H1 (cell line): ENCODE data around the gene CCL15. TPM values are rescaled to one million over a fixed set of nuclear protein-coding genes. Genes with fewer than 3 reads are reported as not detected.

Source experiments
- CTCF ChIA-PET: fragments of 300-600 bp; sonication (Branson Sonifier 250); formaldehyde crosslinking; loops from one replicate; lab custom pipeline; 2021; ENCODE audit not compliant: partially characterized antibody; lab: Charles Lee
- POLR2A ChIA-PET: fragments of 300-600 bp; sonication (Branson Sonifier 250); formaldehyde crosslinking; loops from one replicate; lab custom pipeline; 2021; ENCODE audit warnings: inconsistent platforms; ENCODE audit not compliant: partially characterized antibody; lab: Charles Lee
- DNase-seq, 2 experiments: peaks; one replicate each; pipeline versions ENCODE4 v3.0.0 to v3.0.0-alpha.2; 2010 to 2022; ENCODE audit warnings: low spot score in 2 of 2, low read depth in 1 of 2, mixed read lengths in 1 of 2
- FAIRE-seq: peaks from 2 replicates; lab custom pipeline; 2011; peaks lifted over from hg19 to GRCh38; lab: Jason Lieb, UNC
- H2AFZ ChIP-seq: 2 replicates; pipeline ENCODE4 v1.8.1; 2012; ENCODE audit warnings: low read length, inconsistent platforms
- H2AK5ac ChIP-seq: 2 replicates; pipeline ENCODE4 v1.6.1; 2013; ENCODE audit warnings: low read depth, low read length
- H2BK120ac ChIP-seq: replicated peaks from 2 replicates; pipeline ENCODE3; 2013; ENCODE audit warnings: low read depth, low read length, inconsistent platforms
- H2BK12ac ChIP-seq: 2 replicates; pipeline ENCODE4 v1.6.1; 2013; ENCODE audit warnings: low read depth, low read length
- H2BK15ac ChIP-seq: 2 replicates; pipeline ENCODE4 v1.6.1; 2013; ENCODE audit warnings: low read length
- H2BK20ac ChIP-seq: 2 replicates; pipeline ENCODE4 v1.6.1; 2013; ENCODE audit warnings: low read length
- H2BK5ac ChIP-seq: 2 replicates; pipeline ENCODE4 v1.6.1; 2013; ENCODE audit warnings: low read depth, low read length
- H3K14ac ChIP-seq: 2 replicates; pipeline ENCODE4 v1.6.1; 2013; ENCODE audit warnings: inconsistent platforms; ENCODE audit not compliant: insufficient read length
- H3K18ac ChIP-seq: 2 replicates; pipeline ENCODE4 v1.6.1; 2013; ENCODE audit warnings: low read length; ENCODE audit errors: extremely low read depth
- H3K23ac ChIP-seq: 2 replicates; pipeline ENCODE4 v1.6.1; 2013; ENCODE audit warnings: inconsistent platforms; ENCODE audit not compliant: insufficient read length
- H3K23me2 ChIP-seq: 2 replicates; pipeline ENCODE4 v1.6.1; 2013; ENCODE audit warnings: low read depth, low read length
- H3K27ac ChIP-seq: 2 replicates; pipeline ENCODE4 v1.6.1; 2011; ENCODE audit warnings: low read depth, low read length, inconsistent platforms
- H3K27me3 ChIP-seq, 4 experiments: replicated peaks in 1 of 4; 1 replicate in 1 of 4; 2 replicates in 3 of 4; pipeline versions ENCODE4 v1.6.1 to v1.8.1; 2011 to 2013; ENCODE audit warnings: low read length in 3 of 4, mild to moderate bottlenecking in 3 of 4, inconsistent platforms in 2 of 4, mixed read lengths in 2 of 4, moderate library complexity in 1 of 4; ENCODE audit not compliant: control insufficient read depth in 3 of 4, insufficient read depth in 3 of 4; ENCODE audit errors: extremely low read depth in 1 of 4
- H3K36me3 ChIP-seq, 4 experiments: 2 replicates each; pipeline versions ENCODE4 v1.6.1 to v1.8.1; 2011 to 2013; ENCODE audit warnings: mild to moderate bottlenecking in 4 of 4, low read length in 3 of 4, moderate library complexity in 2 of 4, control low read depth in 1 of 4, inconsistent platforms in 1 of 4; ENCODE audit not compliant: insufficient read depth in 4 of 4, control insufficient read depth in 2 of 4
- H3K4ac ChIP-seq: replicated peaks from 2 replicates; pipeline ENCODE3; 2013; ENCODE audit warnings: low read length, low read depth, mixed read lengths, inconsistent platforms; ENCODE audit not compliant: insufficient read length
- H3K4me1 ChIP-seq, 4 experiments: replicated peaks in 1 of 4; 1 replicate in 1 of 4; 2 replicates in 3 of 4; pipeline versions ENCODE4 v1.6.1 to v1.8.1; 2011 to 2013; ENCODE audit warnings: low read length in 3 of 4, inconsistent platforms in 2 of 4, mixed read lengths in 1 of 4; ENCODE audit not compliant: insufficient read depth in 4 of 4, control insufficient read depth in 3 of 4
- H3K4me2 ChIP-seq, 2 experiments: 2 replicates each; pipeline versions ENCODE4 v1.6.1 to v1.8.1; 2011 to 2013; ENCODE audit warnings: low read depth in 2 of 2, low read length in 2 of 2, control low read depth in 1 of 2, inconsistent platforms in 1 of 2, mild to moderate bottlenecking in 1 of 2; ENCODE audit not compliant: insufficient read depth in 1 of 2
- H3K4me3 ChIP-seq, 4 experiments: fragments of 200-600, 300-600 bp in 1 of 4; sonication (generic), shearing (Covaris generic), sonication (Bioruptor Twin) in 1 of 4; 2 replicates each; pipeline versions ENCODE4 v1.5.1 to v1.8.1; 2011 to 2016; ENCODE audit warnings: low read length in 4 of 4, low read depth in 3 of 4, control low read depth in 2 of 4, inconsistent platforms in 2 of 4, mild to moderate bottlenecking in 2 of 4, mixed read lengths in 1 of 4, moderate library complexity in 1 of 4; ENCODE audit not compliant: insufficient read depth in 2 of 4; ENCODE audit errors: extremely low read depth in 1 of 4
- H3K56ac ChIP-seq: replicated peaks from 2 replicates; pipeline ENCODE3; 2013; ENCODE audit warnings: low read depth, mild to moderate bottlenecking, mixed read lengths, low read length, inconsistent platforms; ENCODE audit not compliant: insufficient read length
- H3K79me1 ChIP-seq: 2 replicates; pipeline ENCODE4 v1.6.1; 2013; ENCODE audit warnings: low read depth, low read length, control low read depth
- H3K79me2 ChIP-seq, 2 experiments: 2 replicates each; pipeline versions ENCODE4 v1.6.1 to v1.8.1; 2012 to 2013; ENCODE audit warnings: low read length in 2 of 2, mild to moderate bottlenecking in 2 of 2, inconsistent platforms in 1 of 2; ENCODE audit not compliant: insufficient read depth in 2 of 2, control insufficient read depth in 1 of 2
- H3K9ac ChIP-seq, 4 experiments: replicated peaks in 1 of 4; 1 replicate in 1 of 4; 2 replicates in 3 of 4; pipeline versions ENCODE4 v1.6.1 to v1.8.1; 2011 to 2013; ENCODE audit warnings: low read depth in 3 of 4, low read length in 3 of 4, control low read depth in 2 of 4, mild to moderate bottlenecking in 2 of 4, moderate library complexity in 2 of 4, inconsistent platforms in 1 of 4; ENCODE audit errors: extremely low read depth in 1 of 4
- H3K9me3 ChIP-seq, 2 experiments: 2 replicates each; pipeline versions ENCODE4 v1.6.1 to v1.8.1; 2012 to 2013; ENCODE audit warnings: mild to moderate bottlenecking in 2 of 2, moderate library complexity in 2 of 2, control low read depth in 1 of 2, inconsistent platforms in 1 of 2, low read depth in 1 of 2, low read length in 1 of 2, mixed read lengths in 1 of 2; ENCODE audit not compliant: insufficient read depth in 2 of 2
- H4K20me1 ChIP-seq, 2 experiments: replicated peaks in 1 of 2; 2 replicates each; pipeline versions ENCODE3 to v1.8.1; 2011 to 2013; ENCODE audit warnings: inconsistent platforms in 2 of 2, low read length in 2 of 2, mild to moderate bottlenecking in 1 of 2; ENCODE audit not compliant: insufficient read depth in 2 of 2, control insufficient read depth in 1 of 2
- H4K5ac ChIP-seq: 2 replicates; pipeline ENCODE4 v1.6.1; 2013; ENCODE audit warnings: low read length, low read depth, mixed read lengths, inconsistent platforms; ENCODE audit not compliant: insufficient read length
- H4K8ac ChIP-seq: 2 replicates; pipeline ENCODE4 v1.8.0; 2013; ENCODE audit warnings: mild to moderate bottlenecking, moderate library complexity, low read length, inconsistent platforms; ENCODE audit not compliant: insufficient read depth; ENCODE audit errors: extremely low read depth
- H4K91ac ChIP-seq: replicated peaks from 2 replicates; pipeline ENCODE3; 2013; ENCODE audit warnings: low read length, mixed read lengths, inconsistent platforms; ENCODE audit not compliant: insufficient read length
- EZH2 ChIP-seq: fragments of 200-600 bp; sonication (generic); IDR thresholded peaks from 2 replicates; pipeline ENCODE4 v1.7.1; 2012; ENCODE audit warnings: low read depth, mild to moderate bottlenecking, moderate library complexity, low read length, inconsistent platforms; ENCODE audit not compliant: severe bottlenecking
- JUN ChIP-seq: IDR thresholded peaks from 2 replicates; pipeline ENCODE4 v1.6.1; 2011; ENCODE audit warnings: low read depth, mild to moderate bottlenecking, improper control_type of control experiment, low read length
- JUND ChIP-seq: IDR thresholded peaks from 2 replicates; pipeline ENCODE4 v1.6.1; 2011; ENCODE audit warnings: mild to moderate bottlenecking, improper control_type of control experiment, low read length
- KDM5A ChIP-seq: fragments of 200-600 bp; IDR thresholded peaks from 2 replicates; pipeline ENCODE4 v1.7.1; 2012; ENCODE audit warnings: mild to moderate bottlenecking, low read length, inconsistent platforms, mixed read lengths
- RFX5 ChIP-seq: IDR thresholded peaks from 2 replicates; pipeline ENCODE4 v1.6.1; 2011; ENCODE audit warnings: low read depth, low read length, improper control_type of control experiment, borderline replicate concordance
- SIRT6 ChIP-seq: IDR thresholded peaks from one replicate; pipeline ENCODE4 v1.7.1; 2012; ENCODE audit warnings: low read length, inconsistent platforms
- SP2 ChIP-seq: IDR thresholded peaks from 2 replicates; pipeline ENCODE4 v1.6.1; 2012; ENCODE audit warnings: mild to moderate bottlenecking, low read length, inconsistent platforms
- ZNF274 ChIP-seq: IDR thresholded peaks from 2 replicates; pipeline ENCODE4 v1.7.0; 2012; ENCODE audit warnings: low read length, borderline replicate concordance; ENCODE audit errors: extremely low read depth
- WGBS, 2 experiments: shearing (Covaris generic) in 1 of 2; methylation state at CpG; one replicate each; pipeline versions ENCODE4 v1.1.6 to v1.1.7; 2013 to 2015; ENCODE audit warnings: low lambda C conversion rate in 2 of 2, mixed read lengths in 2 of 2, inconsistent platforms in 1 of 2, low coverage in 1 of 2, missing lambda C conversion rate in 1 of 2; ENCODE audit not compliant: insufficient replicate concordance in 2 of 2, insufficient coverage in 1 of 2, insufficient read length in 1 of 2; ENCODE audit errors: extremely low coverage in 1 of 2, missing lambda C conversion rate in 1 of 2; 5-methylcytosine and 5-hydroxymethylcytosine counted together
- polyA plus RNA-seq, 7 experiments: library from polyadenylated mRNA; depleted of rRNA in 3 of 7; stranded (reverse) in 5 of 7; unstranded in 2 of 7; fragments of >200 nt in 5 of 7; fragments of 200-250 nt in 2 of 7; gene quantifications; 1 replicate in 5 of 7; 2 replicates in 1 of 7; 4 replicates in 1 of 7; pipeline versions ENCODE4 v1.2.1 to v1.2.3, GENCODE V29; 2011 to 2013; ENCODE audit warnings: missing spikeins in 2 of 7, mixed read lengths in 2 of 7
- total RNA-seq: library from RNA; stranded (reverse); fragmentation: NEBNext Ultra II Directional; extraction: Animal tissue kit (Norgen Biotek cat#: 25700); gene quantifications from 2 replicates; pipeline ENCODE4 v1.2.1, GENCODE V29; 2021

The CCL15 gene
- total and polyA plus RNA-seq, 2 of the 8 experiments (the other 6 are each of a cell fraction or from before 2014, with no cell fraction given), result not detected

GRCh38 chr17:35965272-35965671 is 36.1 kb downstream of the CCL15 start:
- Histone ChIP-seq H2AFZ (no peak overlapping the region), H2BK5ac (no peak overlapping the region), H2BK15ac (no peak overlapping the region), H4K91ac (no peak overlapping the region), H3K9me3 (no peaks in the 10 kb centered on the region), H3K14ac (no peak overlapping the region), H2AK5ac (no peak overlapping the region), H3K9ac (no peak overlapping the region), H3K79me1 (no peaks in the 10 kb centered on the region), H3K56ac (no peak overlapping the region), H3K18ac (no peak overlapping the region), H3K4me2 (no peak overlapping the region), H3K23ac (no peak overlapping the region), H4K8ac (no peak overlapping the region), H3K4me1 (peaks cover 0 to 2% (median 0%) of the 10 kb centered on the region in 4 experiments; a peak in 2 of 7 replicates), H3K4me3 (no peak overlapping the region), H2BK120ac (no peak overlapping the region), H3K27me3 (no peaks in the 10 kb centered on the region), H3K79me2 (no peaks in the 10 kb centered on the region), H4K20me1 (no peaks in the 10 kb centered on the region), H3K4ac (no peak overlapping the region), H3K27ac (no peak overlapping the region), H2BK12ac (no peak overlapping the region), H2BK20ac (no peak overlapping the region), H3K36me3 (no peaks in the 10 kb centered on the region), H4K5ac (no peak overlapping the region), H3K23me2 (no peaks in the 10 kb centered on the region)
- DNase-seq, result no peak
- POLR2A ChIA-PET, result no interaction called here
- CTCF ChIA-PET, result interaction anchor here (1.1 to 1.8 kb wide), 3 partner anchors 10 to 184 kb away, joined by 3 to 9 read pairs (median 4); no protein-coding TSS in a partner anchor
- no peak for FAIRE-seq
- 100% methylated on average over 7 of the region's 7 CpGs; no CpG with 5 or more reads in 1 of the 2 experiments for WGBS, 2 experiments
- no peak for TF ChIP-seq EZH2
- TF ChIP-seq SIRT6, result no peak
- TF ChIP-seq ZNF274, result no peak
- no peak for TF ChIP-seq KDM5A
- no peak for TF ChIP-seq SP2
- TF ChIP-seq JUN, result no peak
- no peak for TF ChIP-seq RFX5
- no peak for TF ChIP-seq JUND
